ENCODE results near the gene BCAS1.
A peak's percentile ranks its signal among the peaks of the same experiment; 100 is the strongest.

BCAS1 gene

DNA sequence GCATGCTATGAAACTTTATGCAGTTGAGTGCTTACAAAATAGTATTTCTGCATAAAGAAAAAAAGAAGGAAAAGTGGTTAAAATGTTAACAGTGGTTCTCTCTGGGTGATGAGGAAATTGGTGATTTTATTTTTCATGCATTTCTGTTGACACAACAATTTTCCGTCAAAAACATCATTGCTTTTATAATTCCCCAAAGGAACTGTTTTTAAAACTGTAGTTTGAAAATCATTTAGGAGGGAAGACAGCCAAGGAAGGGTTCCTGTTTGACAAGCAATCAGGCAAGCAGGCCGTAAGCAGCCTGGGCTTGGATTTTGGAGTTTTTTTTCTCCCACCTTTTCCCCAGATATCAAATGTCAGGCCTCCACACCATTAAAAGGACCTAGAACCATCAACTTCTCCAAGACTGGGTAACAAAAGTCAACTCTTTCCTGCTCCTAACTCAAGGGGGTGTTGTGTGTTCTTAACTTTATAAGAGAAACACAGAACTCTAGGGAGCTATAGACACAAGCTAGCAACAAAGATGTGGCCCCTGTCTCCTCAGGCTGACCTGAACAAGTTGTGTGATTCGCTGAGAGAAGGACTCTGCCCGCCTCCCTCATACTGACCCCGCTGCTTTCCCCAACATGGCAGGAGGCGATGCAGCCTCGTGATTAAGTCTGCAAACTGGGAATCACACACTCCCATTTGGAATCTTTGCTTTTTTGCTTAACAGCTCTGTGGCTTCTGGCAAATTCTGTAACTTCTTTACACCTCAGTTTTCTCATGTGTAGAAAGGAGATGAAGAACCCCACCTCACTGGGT lies 146.6 kb downstream of the BCAS1 start:
- no peak for DNase-seq (ENCODE audit: low read depth, low spot score)
- TF ChIP-seq YY1 (IDR thresholded peaks at IDR 0.05; ENCODE audit: insufficient read depth, insufficient read length), result no peak
- TF ChIP-seq ZNF274 (IDR thresholded peaks at IDR 0.05; ENCODE audit: low read depth, low read length), result no peak
- no peak for TF ChIP-seq SUZ12 (IDR thresholded peaks at IDR 0.05; ENCODE audit: extremely low read depth, insufficient read depth, insufficient read length)
- H3K4me3 ChIP-seq (ENCODE audit: insufficient read length, low read depth), result no peak overlapping the region
- no peak overlapping the region for H3K9ac ChIP-seq (ENCODE audit: insufficient read length, low read depth)
- no peaks in the 10 kb centered on the region for H3K36me3 ChIP-seq (ENCODE audit: insufficient read depth, insufficient read length, low read length)
- H3K27me3 ChIP-seq (ENCODE audit: insufficient read depth, insufficient read length), result no peaks in the 10 kb centered on the region
- H3K9me3 ChIP-seq (ENCODE audit: insufficient read depth, low read length), result peaks cover 4% of the 10 kb centered on the region; the same call in 1 of the 2 replicates
- H3K4me1 ChIP-seq (ENCODE audit: insufficient read depth, insufficient read length), result no peaks in the 10 kb centered on the region

DNA sequence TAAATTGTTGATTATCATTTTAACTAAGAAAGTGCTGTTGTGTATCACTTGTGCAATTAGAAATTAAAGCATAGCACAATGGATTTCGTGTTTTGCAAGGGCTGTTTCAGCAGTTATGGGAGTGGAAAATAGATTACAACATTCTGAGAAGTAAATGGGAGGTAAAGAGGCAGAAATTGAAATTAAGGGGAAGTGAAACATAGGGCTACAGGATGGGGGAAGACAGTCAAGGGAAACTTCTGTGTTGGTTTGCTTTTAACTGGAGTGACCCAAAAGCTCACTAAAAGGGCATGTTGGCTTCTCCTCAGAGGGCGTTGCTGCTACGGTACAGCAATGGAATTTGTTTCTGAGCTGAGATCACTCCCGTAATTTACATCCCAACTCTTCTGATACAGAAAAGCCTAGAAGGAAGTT lies 147.5 kb downstream of the BCAS1 start:
- no peaks in the 10 kb centered on the region for H3K36me3 ChIP-seq (ENCODE audit: insufficient read depth, insufficient read length, low read length)

DNA sequence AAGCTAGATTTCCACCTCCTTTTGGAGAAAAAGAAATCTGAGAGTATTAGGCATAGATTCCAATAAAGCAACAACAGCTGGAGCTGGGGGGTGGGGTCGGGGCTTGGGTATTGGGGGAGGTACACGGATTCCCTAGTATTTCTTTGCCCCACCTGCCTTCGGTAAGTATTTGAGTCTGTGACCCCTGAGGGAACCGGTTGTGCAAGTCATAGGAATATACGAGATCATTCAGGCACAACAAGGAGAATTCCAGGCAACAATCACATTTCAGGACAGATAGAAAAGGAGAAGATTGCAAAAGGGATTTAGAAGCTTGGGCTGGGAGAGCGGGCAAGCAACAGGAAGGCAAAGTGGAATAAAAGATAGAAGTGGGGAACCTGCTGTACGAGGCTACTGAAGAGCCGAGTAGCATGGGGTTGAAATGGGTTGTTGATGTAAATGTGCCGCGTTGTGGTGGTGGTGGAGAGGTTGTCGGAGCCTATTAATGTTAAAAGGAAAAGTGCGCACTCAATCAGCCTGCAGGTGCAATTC lies 148.9 kb downstream of the BCAS1 start:
- Histone ChIP-seq H3K4me1 (ENCODE audit: insufficient read depth, insufficient read length) (peaks cover 7% of the 10 kb centered on the region), H3K4me3 (ENCODE audit: insufficient read length, low read depth) (no peak overlapping the region), H3K9me3 (ENCODE audit: insufficient read depth, low read length) (peaks cover 4% of the 10 kb centered on the region; the same call in 1 of the 2 replicates), H3K27me3 (ENCODE audit: insufficient read depth, insufficient read length) (no peaks in the 10 kb centered on the region), H3K36me3 (ENCODE audit: insufficient read depth, insufficient read length, low read length) (no peaks in the 10 kb centered on the region), H3K9ac (ENCODE audit: insufficient read length, low read depth) (no peak overlapping the region)
- no peak for TF ChIP-seq SUZ12 (IDR thresholded peaks at IDR 0.05; ENCODE audit: extremely low read depth, insufficient read depth, insufficient read length)
- no peak for TF ChIP-seq ZNF274 (IDR thresholded peaks at IDR 0.05; ENCODE audit: low read depth, low read length)
- no peak for TF ChIP-seq YY1 (IDR thresholded peaks at IDR 0.05; ENCODE audit: insufficient read depth, insufficient read length)
- DNase-seq (ENCODE audit: low read depth, low spot score), result no peak

More for the DNA sequence above, 147.5 kb downstream of the BCAS1 start:
- Histone ChIP-seq H3K27me3 (ENCODE audit: insufficient read depth, insufficient read length) (no peaks in the 10 kb centered on the region), H3K9me3 (ENCODE audit: insufficient read depth, low read length) (peaks cover 4% of the 10 kb centered on the region; the same call in 1 of the 2 replicates), H3K4me1 (ENCODE audit: insufficient read depth, insufficient read length) (peaks cover 1% of the 10 kb centered on the region), H3K4me3 (ENCODE audit: insufficient read length, low read depth) (no peak overlapping the region), H3K9ac (ENCODE audit: insufficient read length, low read depth) (no peak overlapping the region)
- no peak for DNase-seq (ENCODE audit: low read depth, low spot score)
- no peak for TF ChIP-seq SUZ12 (IDR thresholded peaks at IDR 0.05; ENCODE audit: extremely low read depth, insufficient read depth, insufficient read length)
- TF ChIP-seq ZNF274 (IDR thresholded peaks at IDR 0.05; ENCODE audit: low read depth, low read length), result no peak
- TF ChIP-seq YY1 (IDR thresholded peaks at IDR 0.05; ENCODE audit: insufficient read depth, insufficient read length), result no peak

DNA sequence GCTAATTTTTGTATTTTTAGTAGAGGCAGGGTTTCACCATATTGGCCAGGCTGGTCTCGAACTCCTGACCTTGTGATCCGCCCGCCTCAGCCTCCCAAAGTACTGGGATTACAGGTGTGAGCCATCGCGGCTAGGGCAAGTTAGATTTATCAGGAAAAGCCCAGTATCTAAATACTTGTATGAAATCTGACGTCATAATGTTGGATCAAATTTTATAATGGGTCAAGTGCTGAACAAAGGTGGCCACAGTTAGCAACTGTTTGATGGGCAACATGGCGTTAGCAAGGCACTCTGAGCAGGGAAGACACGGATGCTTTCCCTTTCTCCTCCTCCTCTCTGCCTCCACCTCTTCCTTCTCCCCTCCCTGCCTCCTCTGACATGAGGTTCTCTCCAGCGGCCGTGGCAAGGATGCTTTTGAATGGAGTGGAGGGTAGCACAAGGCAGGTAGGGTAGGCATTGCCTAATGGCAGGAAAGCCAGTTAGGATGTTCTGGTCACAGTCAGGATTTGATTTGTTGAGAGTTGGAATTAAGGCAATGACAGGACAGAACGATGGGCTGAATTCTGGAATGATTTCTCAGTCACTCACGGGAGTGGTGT lies 149.6 kb downstream of the BCAS1 start:
- DNase-seq (ENCODE audit: low read depth, low spot score), result no peak
- TF ChIP-seq YY1 (IDR thresholded peaks at IDR 0.05; ENCODE audit: insufficient read depth, insufficient read length), result no peak
- TF ChIP-seq ZNF274 (IDR thresholded peaks at IDR 0.05; ENCODE audit: low read depth, low read length), result no peak
- no peak for TF ChIP-seq SUZ12 (IDR thresholded peaks at IDR 0.05; ENCODE audit: extremely low read depth, insufficient read depth, insufficient read length)
- Histone ChIP-seq H3K27me3 (ENCODE audit: insufficient read depth, insufficient read length) (no peaks in the 10 kb centered on the region), H3K4me3 (ENCODE audit: insufficient read length, low read depth) (no peak overlapping the region), H3K9me3 (ENCODE audit: insufficient read depth, low read length) (peaks cover 4% of the 10 kb centered on the region; the same call in 1 of the 2 replicates), H3K9ac (ENCODE audit: insufficient read length, low read depth) (no peak overlapping the region), H3K4me1 (ENCODE audit: insufficient read depth, insufficient read length) (peaks cover 7% of the 10 kb centered on the region), H3K36me3 (ENCODE audit: insufficient read depth, insufficient read length, low read length) (no peaks in the 10 kb centered on the region)

DNA sequence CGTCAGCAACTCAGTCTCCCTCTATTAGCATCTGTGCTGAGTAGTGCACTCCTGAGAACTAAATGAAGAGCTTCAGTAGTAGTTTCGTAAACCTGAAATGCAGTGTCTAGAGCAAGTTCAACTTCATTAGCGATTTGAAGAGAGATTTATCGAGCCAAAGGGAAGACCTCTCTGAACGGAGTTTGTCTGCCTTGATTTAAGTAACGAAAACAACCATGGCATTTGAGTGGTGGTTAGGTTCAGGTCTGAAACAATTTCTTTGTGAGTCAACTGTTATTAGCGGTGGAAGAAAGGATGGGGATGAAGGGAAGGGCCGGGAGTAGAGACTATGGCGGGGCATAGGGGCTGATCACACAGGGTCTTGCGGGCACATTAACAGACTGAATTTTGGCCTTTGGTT lies 150.5 kb downstream of the BCAS1 start:
- Histone ChIP-seq H3K27me3 (ENCODE audit: insufficient read depth, insufficient read length) (no peaks in the 10 kb centered on the region), H3K4me3 (ENCODE audit: insufficient read length, low read depth) (no peak overlapping the region), H3K4me1 (ENCODE audit: insufficient read depth, insufficient read length) (peaks cover 7% of the 10 kb centered on the region), H3K9me3 (ENCODE audit: insufficient read depth, low read length) (peaks cover 4% of the 10 kb centered on the region; the same call in 1 of the 2 replicates), H3K36me3 (ENCODE audit: insufficient read depth, insufficient read length, low read length) (no peaks in the 10 kb centered on the region), H3K9ac (ENCODE audit: insufficient read length, low read depth) (no peak overlapping the region)
- TF ChIP-seq SUZ12 (IDR thresholded peaks at IDR 0.05; ENCODE audit: extremely low read depth, insufficient read depth, insufficient read length), result no peak
- no peak for TF ChIP-seq YY1 (IDR thresholded peaks at IDR 0.05; ENCODE audit: insufficient read depth, insufficient read length)
- no peak for TF ChIP-seq ZNF274 (IDR thresholded peaks at IDR 0.05; ENCODE audit: low read depth, low read length)
- no peak for DNase-seq (ENCODE audit: low read depth, low spot score)

DNA sequence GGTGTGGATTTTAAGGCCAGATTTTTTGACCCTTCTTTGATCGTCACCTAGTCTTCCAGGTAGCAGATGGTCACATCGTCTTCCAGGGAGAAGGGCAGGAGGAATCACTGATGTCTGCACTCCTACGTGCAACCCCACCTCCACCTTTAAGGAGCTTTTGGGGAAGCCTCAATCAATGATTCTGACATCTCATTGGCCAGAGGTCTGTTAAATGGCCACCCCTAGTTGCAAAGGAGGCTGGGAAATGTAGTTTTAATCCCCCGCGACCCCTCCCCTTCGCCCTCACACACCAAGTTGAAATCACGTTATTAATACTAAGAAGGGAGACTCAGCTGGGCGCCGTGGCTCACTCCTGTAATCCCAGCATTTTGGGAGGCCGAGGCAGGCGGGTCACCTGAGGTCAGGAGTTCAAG lies 151.4 kb downstream of the BCAS1 start:
- H3K36me3 ChIP-seq (ENCODE audit: insufficient read depth, insufficient read length, low read length), result no peaks in the 10 kb centered on the region
- H3K4me3 ChIP-seq (ENCODE audit: insufficient read length, low read depth), result peak overlapping the region; percentile 19
- peaks cover 7% of the 10 kb centered on the region for H3K4me1 ChIP-seq (ENCODE audit: insufficient read depth, insufficient read length)

DNA sequence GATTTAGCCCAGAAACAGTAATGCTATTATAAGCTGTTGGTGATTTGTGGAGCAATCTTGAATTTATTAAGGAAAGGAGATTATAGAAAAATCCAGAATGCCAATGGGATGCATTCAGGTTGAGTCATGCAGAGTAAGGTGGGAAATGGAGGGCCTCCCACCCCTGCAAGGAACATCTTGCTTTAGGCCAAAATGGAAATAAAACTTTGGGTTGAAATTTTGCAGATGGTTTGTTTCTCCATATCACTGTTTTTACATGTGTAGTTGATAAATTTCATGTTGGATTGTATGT lies 152.4 kb downstream of the BCAS1 start:
- H3K36me3 ChIP-seq (ENCODE audit: insufficient read depth, insufficient read length, low read length), result no peaks in the 10 kb centered on the region
- H3K4me1 ChIP-seq (ENCODE audit: insufficient read depth, insufficient read length), result peaks cover 7% of the 10 kb centered on the region
- H3K9me3 ChIP-seq (ENCODE audit: insufficient read depth, low read length), result no peaks in the 10 kb centered on the region
- H3K9ac ChIP-seq (ENCODE audit: insufficient read length, low read depth), result peak overlapping the region; percentile 34
- DNase-seq (ENCODE audit: low read depth, low spot score), result no peak
- TF ChIP-seq YY1 (IDR thresholded peaks at IDR 0.05; ENCODE audit: insufficient read depth, insufficient read length) (no peak), ZNF274 (IDR thresholded peaks at IDR 0.05; ENCODE audit: low read depth, low read length) (no peak), SUZ12 (IDR thresholded peaks at IDR 0.05; ENCODE audit: extremely low read depth, insufficient read depth, insufficient read length) (no peak)
- H3K4me3 ChIP-seq (ENCODE audit: insufficient read length, low read depth), result no peak overlapping the region
- H3K27me3 ChIP-seq (ENCODE audit: insufficient read depth, insufficient read length), result no peaks in the 10 kb centered on the region

More for the DNA sequence above, 151.4 kb downstream of the BCAS1 start:
- Histone ChIP-seq H3K9ac (ENCODE audit: insufficient read length, low read depth) (peak overlapping the region; percentile 83), H3K27me3 (ENCODE audit: insufficient read depth, insufficient read length) (no peaks in the 10 kb centered on the region), H3K9me3 (ENCODE audit: insufficient read depth, low read length) (peaks cover 2% of the 10 kb centered on the region; the same call in 1 of the 2 replicates)
- peak; percentile 83 for DNase-seq (ENCODE audit: low read depth, low spot score)
- TF ChIP-seq YY1 (IDR thresholded peaks at IDR 0.05; ENCODE audit: insufficient read depth, insufficient read length), result peak; percentile 67
- no peak for TF ChIP-seq SUZ12 (IDR thresholded peaks at IDR 0.05; ENCODE audit: extremely low read depth, insufficient read depth, insufficient read length)
- no peak for TF ChIP-seq ZNF274 (IDR thresholded peaks at IDR 0.05; ENCODE audit: low read depth, low read length)

Measured in NT2/D1 (cell line).